GM12878 (cell line): ENCODE data around the gene FAM131B. TPM values are rescaled to one million over a fixed set of nuclear protein-coding genes. Genes with fewer than 3 reads are reported as not detected.

ENCODE experiments used
- ATAC-seq: fragments of 200-7000 bp; cut with Tn5 transposase; 3 replicates; pipeline ENCODE4 v1.9.1; 2020; ENCODE audit warnings: mild to moderate bottlenecking, moderate library complexity
- BruUV-seq: library from RNA; stranded (reverse); fragments of 400-500 nt; replicated peaks from 2 replicates; lab custom pipeline; 2021; lab: Mats Ljungman, UMichigan
- CTCF ChIA-PET: fragments of 300-600 bp; sonication (Branson Sonifier 250); formaldehyde crosslinking; extraction: SDS; loops from one replicate; lab custom pipeline; 2021; ENCODE audit warnings: inconsistent platforms; lab: Yijun Ruan, JAX
- POLR2A ChIA-PET: fragments of 350-600 bp; formaldehyde crosslinking; extraction: SDS; loops from one replicate; lab custom pipeline; 2021; ENCODE audit warnings: inconsistent platforms; lab: Charles Lee
- RAD21 ChIA-PET: fragments of 300-600 bp; sonication (Branson Sonifier 250); formaldehyde crosslinking; loops from one replicate; lab custom pipeline; 2023; ENCODE audit warnings: antibody characterized with exemption; ENCODE audit not compliant: unreplicated experiment; lab: Charles Lee
- SMC1A ChIA-PET: fragments of 300-600 bp; sonication (Branson Sonifier 250); formaldehyde crosslinking; loops from one replicate; lab custom pipeline; 2023; ENCODE audit not compliant: unreplicated experiment, uncharacterized antibody; lab: Charles Lee
- DNase-seq: peaks from one replicate; pipeline ENCODE4 v3.0.0-alpha.2; 2011; ENCODE audit warnings: low read depth, low spot score
- FAIRE-seq: peaks from 3 replicates; lab custom pipeline; 2011; peaks lifted over from hg19 to GRCh38; lab: Jason Lieb, UNC
- H2AFZ ChIP-seq: 2 replicates; pipeline ENCODE4 v1.6.0; 2011; ENCODE audit warnings: low read depth, low read length, control low read depth; ENCODE audit not compliant: control insufficient read depth
- H3K27ac ChIP-seq: 2 replicates; pipeline ENCODE4 v1.5.1; 2011; ENCODE audit warnings: control low read depth; ENCODE audit not compliant: control insufficient read depth, insufficient read depth
- H3K27me3 ChIP-seq, 2 experiments: replicated peaks in 1 of 2; 2 replicates each; pipeline versions ENCODE4 v1.6.0 to v1.6.1; 2011; ENCODE audit warnings: low read length in 1 of 2; ENCODE audit not compliant: control insufficient read depth in 2 of 2, insufficient read depth in 2 of 2
- H3K36me3 ChIP-seq, 2 experiments: 2 replicates each; pipeline ENCODE4 v1.5.1; 2011; ENCODE audit warnings: low read length in 1 of 2; ENCODE audit not compliant: control insufficient read depth in 2 of 2, insufficient read depth in 2 of 2
- H3K4me1 ChIP-seq: 2 replicates; pipeline ENCODE4 v1.6.1; 2011; ENCODE audit warnings: mild to moderate bottlenecking, low read length, moderate library complexity, mixed read lengths; ENCODE audit not compliant: control insufficient read depth, insufficient read depth
- H3K4me2 ChIP-seq: 2 replicates; pipeline ENCODE4 v1.6.0; 2011; ENCODE audit warnings: control low read depth; ENCODE audit not compliant: control insufficient read depth, insufficient read depth
- H3K4me3 ChIP-seq: fragments of 200-600 bp; sonication (generic); 2 replicates; pipeline ENCODE4 v1.5.1; 2016
- H3K79me2 ChIP-seq: 2 replicates; pipeline ENCODE4 v1.6.0; 2011; ENCODE audit warnings: low read length; ENCODE audit not compliant: control insufficient read depth, insufficient read depth
- H3K9ac ChIP-seq: 2 replicates; pipeline ENCODE4 v1.8.0; 2011; ENCODE audit warnings: low read length, control low read depth, mixed read lengths; ENCODE audit not compliant: control insufficient read depth, insufficient read depth
- H3K9me3 ChIP-seq: replicated peaks from 3 replicates; pipeline ENCODE4 v1.5.1; 2011; ENCODE audit warnings: mild to moderate bottlenecking, low read length; ENCODE audit not compliant: control insufficient read depth, insufficient read depth
- H4K20me1 ChIP-seq: 2 replicates; pipeline ENCODE4 v1.6.0; 2011; ENCODE audit not compliant: control insufficient read depth, insufficient read depth
- BRCA1 ChIP-seq: IDR thresholded peaks from 2 replicates; pipeline ENCODE4 v1.6.1; 2011; ENCODE audit warnings: low read depth, low read length, improper control_type of control experiment
- CREM ChIP-seq: IDR thresholded peaks from 2 replicates; pipeline ENCODE4 v1.6.1; 2014; ENCODE audit warnings: antibody characterized with exemption, low read depth
- E2F8 ChIP-seq: fragments of 450-650 bp; IDR thresholded peaks from 2 replicates; pipeline ENCODE4 v1.6.1; 2018; ENCODE audit warnings: mild to moderate bottlenecking, low read depth, moderate library complexity; ENCODE audit not compliant: partially characterized antibody
- EED ChIP-seq: sonication (generic); IDR thresholded peaks from 2 replicates; pipeline ENCODE4 v1.6.1; 2016; ENCODE audit warnings: antibody characterized with exemption, low read depth
- EZH2 ChIP-seq: IDR thresholded peaks from 2 replicates; pipeline ENCODE4 v1.6.1; 2012; ENCODE audit warnings: low read depth, mild to moderate bottlenecking, control low read depth, inconsistent platforms, low read length, borderline replicate concordance; ENCODE audit not compliant: control insufficient read depth
- RFX5 ChIP-seq: IDR thresholded peaks from 2 replicates; pipeline ENCODE4 v1.6.1; 2011; ENCODE audit warnings: low read depth, low read length, improper control_type of control experiment
- TCF7 ChIP-seq: IDR thresholded peaks from 2 replicates; pipeline ENCODE4 v1.6.1; 2014; ENCODE audit warnings: antibody characterized with exemption, borderline replicate concordance
- WGBS: methylation state at CpG from one replicate; pipeline ENCODE4 v1.1.6; 2016; ENCODE audit warnings: low lambda C conversion rate; ENCODE audit not compliant: insufficient replicate concordance, insufficient coverage; ENCODE audit errors: missing lambda C conversion rate; 5-methylcytosine and 5-hydroxymethylcytosine counted together
- in situ Hi-C: fragments of 300-500 bp; cut with MboI; formaldehyde crosslinking; loops from 9 replicates; pipeline ENCODE4 v1.14.3; 2018; ENCODE audit warnings: mixed read lengths
- intact Hi-C: fragments of 100-400 bp; cut with micrococcal nuclease; formaldehyde crosslinking; loops from one replicate; pipeline ENCODE4 v1.14.2; 2022; ENCODE audit not compliant: unreplicated experiment
- polyA plus RNA-seq, 11 experiments: library from polyadenylated mRNA; depleted of rRNA in 4 of 11; unstranded in 6 of 11; stranded (reverse) in 5 of 11; fragments of >200 nt; fragmentation: Nextera tagmentation in 4 of 11; fragmentation: Illumina TruSeq in 1 of 11; extraction: Ambion mirVana in 4 of 11; extraction: Trizol in 1 of 11; gene quantifications; 1 replicate in 1 of 11; 2 replicates in 10 of 11; pipeline versions ENCODE4 v1.2.1 to v1.2.3, GENCODE V29; 2011 to 2016; ENCODE audit warnings: inconsistent platforms in 2 of 11, missing spikeins in 2 of 11, low read depth in 1 of 11
- total RNA-seq, 4 experiments: library from RNA; depleted of rRNA in 3 of 4; stranded (reverse); fragments of >200 nt in 3 of 4; fragmentation: Illumina TruSeq in 1 of 4; extraction: Trizol in 1 of 4; gene quantifications; 2 replicates each; pipeline versions ENCODE4 v1.2.1 to v1.2.3, GENCODE V29; 2013 to 2021
- TF ChIP-seq, protein P1 (sequence below): IDR thresholded peaks from 2 replicates; pipeline ENCODE4 v1.6.1; 2011; ENCODE audit warnings: low read depth, low read length, improper control_type of control experiment, borderline replicate concordance
- TF ChIP-seq, protein P2 (sequence below): IDR thresholded peaks from 2 replicates; pipeline ENCODE4 v1.6.1; 2012; ENCODE audit warnings: low read depth, low read length, improper control_type of control experiment
- TF ChIP-seq, protein P3 (sequence below): fragments of 450-650 bp; IDR thresholded peaks from 2 replicates; pipeline ENCODE4 v1.6.1; 2017; ENCODE audit warnings: mild to moderate bottlenecking

The FAM131B gene
- total and polyA plus RNA-seq, 10 of the 15 experiments (the other 5 are each of a cell fraction or from before 2014, with no cell fraction given): 0.03 to 0.05 TPM; not detected in 8

DNA sequence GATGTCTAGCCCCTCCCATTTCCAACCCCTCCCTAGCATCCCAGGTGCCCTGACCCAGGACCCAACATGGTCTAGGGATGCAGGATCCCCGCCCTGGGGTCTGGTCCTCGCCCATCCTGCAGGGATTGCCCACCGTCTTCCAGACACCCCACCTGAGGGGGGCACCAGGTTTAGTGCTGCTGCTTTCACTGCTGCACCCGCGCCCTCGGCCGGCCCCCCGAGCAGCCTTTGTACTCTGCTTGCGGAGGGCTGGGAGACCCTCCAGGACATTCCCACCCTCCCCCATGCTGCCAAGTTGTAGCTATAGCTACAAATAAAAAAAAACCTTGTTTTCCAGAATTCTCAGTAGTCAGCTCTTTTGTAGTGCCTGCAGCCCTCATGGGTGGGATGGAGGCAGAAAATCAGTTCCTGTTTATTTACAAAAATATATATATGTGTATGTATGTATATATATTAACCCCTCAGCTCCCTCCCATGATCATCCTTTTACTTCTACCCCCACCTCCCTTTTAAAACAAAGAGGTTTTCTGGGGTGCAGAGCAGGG is 28.3 kb upstream of the FAM131B start (continued):
- TF ChIP-seq, protein P1, sequence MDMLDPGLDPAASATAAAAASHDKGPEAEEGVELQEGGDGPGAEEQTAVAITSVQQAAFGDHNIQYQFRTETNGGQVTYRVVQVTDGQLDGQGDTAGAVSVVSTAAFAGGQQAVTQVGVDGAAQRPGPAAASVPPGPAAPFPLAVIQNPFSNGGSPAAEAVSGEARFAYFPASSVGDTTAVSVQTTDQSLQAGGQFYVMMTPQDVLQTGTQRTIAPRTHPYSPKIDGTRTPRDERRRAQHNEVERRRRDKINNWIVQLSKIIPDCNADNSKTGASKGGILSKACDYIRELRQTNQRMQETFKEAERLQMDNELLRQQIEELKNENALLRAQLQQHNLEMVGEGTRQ: no peak
- no peak for TF ChIP-seq EZH2
- no peak for TF ChIP-seq RFX5

- intact Hi-C loops (no loop called here), in situ Hi-C loops (no loop called here)
- ATAC-seq (no peak), FAIRE-seq (no peak), DNase-seq (no peak)
- H3K27me3 ChIP-seq: no peaks in the 10 kb centered on the region
- RAD21 ChIA-PET: no interaction called here
- no peak overlapping the region for H3K27ac ChIP-seq
- H3K4me1 ChIP-seq: peaks cover 7% of the 10 kb centered on the region
- CTCF ChIA-PET: interaction anchor here (1.3 kb wide), 1 partner anchor 10 kb away, joined by 4 read pairs; no protein-coding TSS in a partner anchor
- 91% methylated on average over 10 of the region's 10 CpGs for WGBS
- H3K9ac ChIP-seq: no peak overlapping the region
- no peaks in the 10 kb centered on the region; the same call in 1 of the 2 replicates for H4K20me1 ChIP-seq
- TF ChIP-seq, protein P2, sequence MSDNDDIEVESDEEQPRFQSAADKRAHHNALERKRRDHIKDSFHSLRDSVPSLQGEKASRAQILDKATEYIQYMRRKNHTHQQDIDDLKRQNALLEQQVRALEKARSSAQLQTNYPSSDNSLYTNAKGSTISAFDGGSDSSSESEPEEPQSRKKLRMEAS: no peak
- no peak for TF ChIP-seq TCF7
- TF ChIP-seq E2F8: no peak
- no peak for TF ChIP-seq CREM
- TF ChIP-seq EED: no peak
- TF ChIP-seq BRCA1: no peak
- TF ChIP-seq, protein P3, sequence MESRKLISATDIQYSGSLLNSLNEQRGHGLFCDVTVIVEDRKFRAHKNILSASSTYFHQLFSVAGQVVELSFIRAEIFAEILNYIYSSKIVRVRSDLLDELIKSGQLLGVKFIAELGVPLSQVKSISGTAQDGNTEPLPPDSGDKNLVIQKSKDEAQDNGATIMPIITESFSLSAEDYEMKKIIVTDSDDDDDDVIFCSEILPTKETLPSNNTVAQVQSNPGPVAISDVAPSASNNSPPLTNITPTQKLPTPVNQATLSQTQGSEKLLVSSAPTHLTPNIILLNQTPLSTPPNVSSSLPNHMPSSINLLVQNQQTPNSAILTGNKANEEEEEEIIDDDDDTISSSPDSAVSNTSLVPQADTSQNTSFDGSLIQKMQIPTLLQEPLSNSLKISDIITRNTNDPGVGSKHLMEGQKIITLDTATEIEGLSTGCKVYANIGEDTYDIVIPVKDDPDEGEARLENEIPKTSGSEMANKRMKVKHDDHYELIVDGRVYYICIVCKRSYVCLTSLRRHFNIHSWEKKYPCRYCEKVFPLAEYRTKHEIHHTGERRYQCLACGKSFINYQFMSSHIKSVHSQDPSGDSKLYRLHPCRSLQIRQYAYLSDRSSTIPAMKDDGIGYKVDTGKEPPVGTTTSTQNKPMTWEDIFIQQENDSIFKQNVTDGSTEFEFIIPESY: no peak
- H3K4me3 ChIP-seq: no peak overlapping the region
- H3K4me2 ChIP-seq: no peak overlapping the region
- SMC1A ChIA-PET: interaction anchor here (0.7 kb wide), 1 partner anchor 11 kb away, joined by 3 read pairs; no protein-coding TSS in a partner anchor
- POLR2A ChIA-PET: no interaction called here
- peaks cover 7 to 33% of the 10 kb centered on the region in 2 experiments; a peak in 3 of 4 replicates for H3K36me3 ChIP-seq
- no peaks in the 10 kb centered on the region for H3K9me3 ChIP-seq
- BruUV-seq: no TSS peak
- peaks cover 11% of the 10 kb centered on the region for H3K79me2 ChIP-seq
- no peak overlapping the region for H2AFZ ChIP-seq
These were observed 27.7 kb upstream of the FAM131B start for GRCh38 chr7:143390104-143390772.
